Measurements from ENCODE around the gene FAM151A. TPM values are rescaled to one million over a fixed set of nuclear protein-coding genes. Genes with fewer than 3 reads are reported as not detected.
A peak's percentile ranks its signal among the peaks of the same experiment; 100 is the strongest.

Gene FAM151A
- total RNA-seq, 1 donor from 2014 or later: not detected

- no peak for DNase-seq (ENCODE audit: low spot score)
These were observed 26.6 kb downstream of the FAM151A start for GRCh38 chr1:54596756-54597155.

GRCh38 chr1:54595956-54596498, 27.3 kb downstream of the FAM151A start:
- no peak for DNase-seq (ENCODE audit: low spot score)
- Mint-ChIP-seq H3K27ac (ENCODE audit: unreplicated experiment) (no peak overlapping the region), H3K27me3 (ENCODE audit: unreplicated experiment) (peaks cover 2% of the 10 kb centered on the region), H3K9me3 (ENCODE audit: unreplicated experiment) (no peaks in the 10 kb centered on the region), H3K4me3 (ENCODE audit: unreplicated experiment) (no peak overlapping the region), H3K4me1 (ENCODE audit: unreplicated experiment) (peaks cover 15% of the 10 kb centered on the region), H3K36me3 (ENCODE audit: low read depth, unreplicated experiment) (peaks cover 29% of the 10 kb centered on the region)
- TF ChIP-seq CTCF (IDR thresholded peaks at IDR 0.05; ENCODE audit: unreplicated experiment): no peak

More at GRCh38 chr1:54596756-54597155, 26.6 kb downstream of the FAM151A start:
- Mint-ChIP-seq H3K36me3 (ENCODE audit: low read depth, unreplicated experiment) (peaks cover 28% of the 10 kb centered on the region), H3K4me1 (ENCODE audit: unreplicated experiment) (peaks cover 15% of the 10 kb centered on the region), H3K27ac (ENCODE audit: unreplicated experiment) (no peak overlapping the region), H3K27me3 (ENCODE audit: unreplicated experiment) (peaks cover 2% of the 10 kb centered on the region), H3K9me3 (ENCODE audit: unreplicated experiment) (no peaks in the 10 kb centered on the region), H3K4me3 (ENCODE audit: unreplicated experiment) (no peak overlapping the region)
- TF ChIP-seq CTCF (IDR thresholded peaks at IDR 0.05; ENCODE audit: unreplicated experiment): no peak

- Mint-ChIP-seq H3K27me3 (ENCODE audit: unreplicated experiment) (peaks cover 1% of the 10 kb centered on the region), H3K9me3 (ENCODE audit: unreplicated experiment) (no peaks in the 10 kb centered on the region), H3K4me1 (ENCODE audit: unreplicated experiment) (peaks cover 18% of the 10 kb centered on the region), H3K36me3 (ENCODE audit: low read depth, unreplicated experiment) (peaks cover 17% of the 10 kb centered on the region), H3K27ac (ENCODE audit: unreplicated experiment) (no peak overlapping the region), H3K4me3 (ENCODE audit: unreplicated experiment) (no peak overlapping the region)
- DNase-seq (ENCODE audit: low spot score): no peak
- no peak for TF ChIP-seq CTCF (IDR thresholded peaks at IDR 0.05; ENCODE audit: unreplicated experiment)
These were observed 28.9 kb downstream of the FAM151A start for GRCh38 chr1:54594463-54594862.

- H3K4me1 Mint-ChIP-seq (ENCODE audit: unreplicated experiment): peaks cover 19% of the 10 kb centered on the region
- H3K4me3 Mint-ChIP-seq (ENCODE audit: unreplicated experiment): no peak overlapping the region
- peaks cover 18% of the 10 kb centered on the region for H3K36me3 Mint-ChIP-seq (ENCODE audit: low read depth, unreplicated experiment)
- no peak for DNase-seq (ENCODE audit: low spot score)
- H3K27me3 Mint-ChIP-seq (ENCODE audit: unreplicated experiment): peaks cover 2% of the 10 kb centered on the region
- H3K27ac Mint-ChIP-seq (ENCODE audit: unreplicated experiment): no peak overlapping the region
- H3K9me3 Mint-ChIP-seq (ENCODE audit: unreplicated experiment): no peaks in the 10 kb centered on the region
- TF ChIP-seq CTCF (IDR thresholded peaks at IDR 0.05; ENCODE audit: unreplicated experiment): no peak
These were observed 29.7 kb downstream of the FAM151A start for GRCh38 chr1:54593571-54594160.

- H3K4me3 Mint-ChIP-seq (ENCODE audit: unreplicated experiment): no peak overlapping the region
- no peak for DNase-seq (ENCODE audit: low spot score)
- H3K4me1 Mint-ChIP-seq (ENCODE audit: unreplicated experiment): peaks cover 13% of the 10 kb centered on the region
These were observed 32.1 kb downstream of the FAM151A start for GRCh38 chr1:54591127-54591756.

More at GRCh38 chr1:54591127-54591756, 32.1 kb downstream of the FAM151A start:
- H3K36me3 Mint-ChIP-seq (ENCODE audit: low read depth, unreplicated experiment): peaks cover 18% of the 10 kb centered on the region
- peak overlapping the region; percentile 61 for H3K27ac Mint-ChIP-seq (ENCODE audit: unreplicated experiment)
- H3K27me3 Mint-ChIP-seq (ENCODE audit: unreplicated experiment): peaks cover 3% of the 10 kb centered on the region
- H3K9me3 Mint-ChIP-seq (ENCODE audit: unreplicated experiment): no peaks in the 10 kb centered on the region
- no peak for TF ChIP-seq CTCF (IDR thresholded peaks at IDR 0.05; ENCODE audit: unreplicated experiment)
